GM21381 (cell line): ENCODE measurements around the gene RXFP3.
"Not testable (repeated sequence)": the region's sequence is repeated elsewhere in the genome, so short reads cannot be mapped to it uniquely, and the experiment has no call there.

ENCODE experiments used
- ATAC-seq: cut with Tn5 transposase; IDR thresholded peaks from one replicate; pipeline ENCODE4 v1.9.1; 2021; ENCODE audit warnings: mild to moderate bottlenecking, moderate library complexity; ENCODE audit not compliant: unreplicated experiment

RXFP3 gene

GRCh38 chr5:33936381-33937016 is at the start of gene RXFP3:
RXFP3 (plus strand) TSS chr5:33936386; CDS start chr5:33936741, 355 bp downstream.
- ATAC-seq: no peak

GRCh38 chr5:33887268-33887667 is 48.9 kb upstream of the RXFP3 start:
- no peak for ATAC-seq

- ATAC-seq: no peak
Observed at GRCh38 chr5:33888587-33888986, 47.6 kb upstream of the RXFP3 start.

- no peak for ATAC-seq
Observed at GRCh38 chr5:33890131-33891032, 45.8 kb upstream of the RXFP3 start.

GRCh38 chr5:33891446-33891787 is 44.8 kb upstream of the RXFP3 start:
- no peak for ATAC-seq

GRCh38 chr5:33891788-33892619 is 44.2 kb upstream of the RXFP3 start, which contains the start of gene ADAMTS12:
ADAMTS12 (minus strand) TSS chr5:33891990; CDS start chr5:33891856, 134 bp downstream.
- ATAC-seq: no peak

- no peak for ATAC-seq
Observed at GRCh38 chr5:33892620-33893137, 43.5 kb upstream of the RXFP3 start.

- ATAC-seq: no peak
Observed at GRCh38 chr5:33894566-33894965, 41.6 kb upstream of the RXFP3 start.

- ATAC-seq: no peak
Observed at GRCh38 chr5:33901156-33901555, 35.0 kb upstream of the RXFP3 start.

GRCh38 chr5:33903118-33903517 is 33.1 kb upstream of the RXFP3 start:
- no peak for ATAC-seq

GRCh38 chr5:33905381-33905780 is 30.8 kb upstream of the RXFP3 start:
- ATAC-seq: no peak

- not testable (repeated sequence) for ATAC-seq
Observed at GRCh38 chr5:33906248-33906647, 29.9 kb upstream of the RXFP3 start.

- not testable (repeated sequence) for ATAC-seq
Observed at GRCh38 chr5:33914844-33915243, 21.3 kb upstream of the RXFP3 start.

- ATAC-seq: no peak
Observed at GRCh38 chr5:33921002-33921401, 15.2 kb upstream of the RXFP3 start.

GRCh38 chr5:33925278-33925677 is 10.9 kb upstream of the RXFP3 start:
- ATAC-seq: peak; percentile 58

GRCh38 chr5:33927685-33928084 is 8.5 kb upstream of the RXFP3 start:
- ATAC-seq: no peak

- ATAC-seq: no peak
Observed at GRCh38 chr5:33928283-33928682, 7.9 kb upstream of the RXFP3 start.

GRCh38 chr5:33929925-33930690 is 6.1 kb upstream of the RXFP3 start:
- ATAC-seq: no peak

- no peak for ATAC-seq
Observed at GRCh38 chr5:33931136-33931535, 5.0 kb upstream of the RXFP3 start.

GRCh38 chr5:33933723-33934169 is 2.4 kb upstream of the RXFP3 start:
- peak; percentile 86 for ATAC-seq
